Liver (tissue), 9 donors: ENCODE measurements around the gene RAB31. TPM values are rescaled to one million over a fixed set of nuclear protein-coding genes. Genes with fewer than 3 reads are reported as not detected.

Experiments used
- DNase-seq: peaks from one replicate; pipeline ENCODE4 v3.0.0-alpha.2; 2017; ENCODE audit warnings: low spot score
- H3K27ac ChIP-seq, 2 donors: one replicate each; pipeline ENCODE4 v1.7.0; 2013; ENCODE audit warnings: inconsistent platforms in 2 of 2, low read length in 2 of 2, control low read depth in 1 of 2, low read depth in 1 of 2, mild to moderate bottlenecking in 1 of 2
- H3K27me3 ChIP-seq, 4 donors: one replicate each; pipeline versions ENCODE4 v1.6.1 to v1.7.0; 2013; ENCODE audit warnings: low read length in 3 of 4, inconsistent platforms in 1 of 4, mild to moderate bottlenecking in 1 of 4, moderate library complexity in 1 of 4; ENCODE audit not compliant: control insufficient read depth in 4 of 4, insufficient read depth in 4 of 4
- H3K36me3 ChIP-seq, 4 donors: one replicate each; pipeline versions ENCODE4 v1.6.1 to v1.7.0; 2013; ENCODE audit warnings: low read length in 3 of 4, mild to moderate bottlenecking in 3 of 4, low read depth in 1 of 4, moderate library complexity in 1 of 4; ENCODE audit not compliant: control insufficient read depth in 4 of 4, insufficient read depth in 3 of 4
- H3K4me1 ChIP-seq, 4 donors: one replicate each; pipeline versions ENCODE4 v1.6.1 to v1.7.0; 2013; ENCODE audit warnings: low read length in 3 of 4, mild to moderate bottlenecking in 3 of 4, moderate library complexity in 1 of 4; ENCODE audit not compliant: control insufficient read depth in 4 of 4, insufficient read depth in 4 of 4
- H3K4me3 ChIP-seq, 3 donors: one replicate each; pipeline versions ENCODE4 v1.6.1 to v1.7.0; 2013; ENCODE audit warnings: low read length in 3 of 3, control low read depth in 1 of 3, low read depth in 1 of 3, mild to moderate bottlenecking in 1 of 3
- H3K9ac ChIP-seq, 2 donors: one replicate each; pipeline ENCODE4 v1.7.0; 2013; ENCODE audit warnings: low read length in 2 of 2, mild to moderate bottlenecking in 2 of 2, moderate library complexity in 2 of 2, control low read depth in 1 of 2, low read depth in 1 of 2
- H3K9me3 ChIP-seq, 4 donors: one replicate each; pipeline versions ENCODE4 v1.6.1 to v1.7.0; 2013; ENCODE audit warnings: low read length in 3 of 4; ENCODE audit not compliant: control insufficient read depth in 4 of 4
- CTCF ChIP-seq: fragments of 150-350 bp; IDR thresholded peaks from 2 replicates; pipeline ENCODE4 v1.5.1; 2017; ENCODE audit warnings: improper control_type of control experiment, low read depth, low read length; ENCODE audit not compliant: missing input control
- EGR1 ChIP-seq, 2 donors: IDR thresholded peaks; 2 replicates each; pipeline ENCODE4 v1.6.1; 2016 to 2018; ENCODE audit warnings: antibody characterized with exemption in 2 of 2, low read depth in 2 of 2
- MAX ChIP-seq: IDR thresholded peaks from 2 replicates; pipeline ENCODE4 v1.6.1; 2016; ENCODE audit warnings: antibody characterized with exemption
- NR2F2 ChIP-seq: IDR thresholded peaks from 2 replicates; pipeline ENCODE4 v1.6.1; 2016; ENCODE audit warnings: antibody characterized with exemption
- RAD21 ChIP-seq, 2 donors: IDR thresholded peaks; 2 replicates each; pipeline ENCODE4 v1.6.1; 2016; ENCODE audit warnings: antibody characterized with exemption in 2 of 2, mild to moderate bottlenecking in 2 of 2
- SP1 ChIP-seq: IDR thresholded peaks from 2 replicates; pipeline ENCODE4 v1.6.1; 2018; ENCODE audit warnings: antibody characterized with exemption, mild to moderate bottlenecking
- ZBTB33 ChIP-seq: IDR thresholded peaks from 2 replicates; pipeline ENCODE4 v1.6.1; 2016; ENCODE audit warnings: antibody characterized with exemption
- whole genome bisulfite sequencing: extraction: QIAGEN DNeasy Blood & Tissue Kit; methylation state at CpG from one replicate; pipeline ENCODE4 v1.1.7; 2013; 5-methylcytosine and 5-hydroxymethylcytosine counted together
- polyA plus RNA-seq, 2 donors: library from polyadenylated mRNA; stranded (reverse) in 1 of 2; unstranded in 1 of 2; fragments of 200-250 nt in 1 of 2; fragments of >200 nt in 1 of 2; fragmentation: Nextera tagmentation in 1 of 2; extraction: Ambion mirVana in 1 of 2; gene quantifications; one replicate each; pipeline versions ENCODE4 v1.2.1 to v1.2.3, GENCODE V29; 2013 to 2015
- total RNA-seq, 2 donors: library from RNA; depleted of rRNA; stranded (reverse); fragments of >200 nt; gene quantifications; one replicate each; pipeline ENCODE4 v1.2.3, GENCODE V29; 2014
- donor health status: healthy.
- donor health status: healthy.
- donor health status: healthy.
- donor health status: healthy.
- donor health status: healthy.

Gene RAB31
- total and polyA plus RNA-seq, 4 donors = 3.6 to 12.8 (median 9.7) TPM

GRCh38 chr18:9720327-9720726 lies 12.2 kb downstream of the RAB31 start (continued):
- TF ChIP-seq CTCF = no peak

DNA sequence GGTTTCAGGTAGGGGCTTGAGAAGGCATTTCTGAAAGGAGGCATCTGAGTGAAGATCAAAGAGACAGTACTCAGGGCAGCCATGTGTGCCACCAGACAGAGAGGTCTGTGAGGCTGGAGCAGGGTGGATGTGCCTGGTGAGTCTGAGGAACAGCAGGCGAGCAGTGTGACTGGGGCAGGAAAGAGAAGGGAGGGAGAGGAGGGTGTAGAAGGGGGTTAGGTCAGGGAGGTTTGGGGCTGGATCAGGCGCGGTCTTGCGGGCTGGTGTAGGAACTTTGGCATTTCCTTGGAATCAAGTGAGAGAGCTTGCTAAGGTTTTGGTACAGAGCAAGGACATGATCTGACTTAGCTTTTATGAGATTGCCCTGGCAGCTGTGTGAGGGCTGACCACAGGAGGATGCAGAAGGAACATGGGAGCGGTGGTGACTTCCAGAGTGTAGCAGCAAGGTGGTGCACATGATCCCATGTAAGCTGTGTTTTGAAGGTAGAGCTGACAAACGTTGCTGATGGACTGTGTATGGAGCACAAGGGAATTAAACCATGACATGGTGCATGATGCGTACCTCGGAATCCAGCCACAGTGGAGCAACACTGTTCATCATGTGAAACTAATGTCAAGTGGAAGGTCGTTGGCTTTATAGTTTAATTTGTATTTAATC lies 13.9 kb downstream of the RAB31 start:
- 80% methylated on average over 9 of the region's 9 CpGs for WGBS
- H3K9me3 ChIP-seq = peaks cover 0 to 5% (median 3%) of the 10 kb centered on the region in 4 donors
- H3K27ac ChIP-seq = no peak overlapping the region

DNA sequence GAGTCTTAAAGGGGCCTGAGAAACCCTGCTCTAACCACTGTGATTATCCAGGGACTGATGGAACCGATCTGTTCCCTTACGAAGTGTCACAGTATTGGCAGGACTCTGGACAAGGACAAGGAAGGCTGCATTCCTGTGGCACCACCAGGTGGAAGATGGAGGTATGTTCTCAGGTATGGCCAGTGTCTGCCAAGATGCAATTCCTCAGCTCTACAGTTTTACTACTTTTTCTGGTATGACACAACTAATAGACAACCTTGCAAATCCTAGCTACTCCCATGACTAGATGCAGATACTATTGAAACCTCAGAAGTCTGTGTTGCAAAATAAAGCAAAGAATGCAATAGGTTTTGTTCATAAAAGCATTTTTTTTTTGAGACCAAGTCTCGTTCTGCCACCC lies 14.6 kb downstream of the RAB31 start:
- no peak for TF ChIP-seq ZBTB33
- no peak for TF ChIP-seq MAX
- TF ChIP-seq RAD21 (IDR thresholded peaks at IDR 0.05) = peak; percentile 56 to 71
- TF ChIP-seq NR2F2 = no peak
- no peak for TF ChIP-seq SP1
- peak; percentile 27 for TF ChIP-seq CTCF
- no peaks in the 10 kb centered on the region for H3K36me3 ChIP-seq
- DNase-seq = no peak
- H3K4me3 ChIP-seq = no peak overlapping the region
- no peak overlapping the region for H3K27ac ChIP-seq
- H3K4me1 ChIP-seq = no peaks in the 10 kb centered on the region
- H3K9me3 ChIP-seq = peaks cover 0 to 5% (median 3%) of the 10 kb centered on the region in 4 donors
- H3K9ac ChIP-seq = no peak overlapping the region
- WGBS = 63% methylated on average over 3 of the region's 3 CpGs
- H3K27me3 ChIP-seq = no peaks in the 10 kb centered on the region

More for the DNA sequence above, 13.9 kb downstream of the RAB31 start:
- no peaks in the 10 kb centered on the region for H3K27me3 ChIP-seq
- no peaks in the 10 kb centered on the region for H3K4me1 ChIP-seq
- no peak for DNase-seq
- no peak overlapping the region for H3K9ac ChIP-seq
- TF ChIP-seq RAD21 (IDR thresholded peaks at IDR 0.05) (no peak), EGR1 (IDR thresholded peaks at IDR 0.05; ENCODE audit: low read depth in 2 of 2) (no peak)
- H3K4me3 ChIP-seq = no peak overlapping the region
- H3K36me3 ChIP-seq = no peaks in the 10 kb centered on the region
